ENCODE results near the gene RASL11B.
"Not testable (repeated sequence)": the region's sequence is repeated elsewhere in the genome, so short reads cannot be mapped to it uniquely, and the experiment has no call there.

RASL11B gene, protein sequence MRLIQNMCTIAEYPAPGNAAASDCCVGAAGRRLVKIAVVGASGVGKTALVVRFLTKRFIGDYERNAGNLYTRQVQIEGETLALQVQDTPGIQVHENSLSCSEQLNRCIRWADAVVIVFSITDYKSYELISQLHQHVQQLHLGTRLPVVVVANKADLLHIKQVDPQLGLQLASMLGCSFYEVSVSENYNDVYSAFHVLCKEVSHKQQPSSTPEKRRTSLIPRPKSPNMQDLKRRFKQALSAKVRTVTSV

DNA sequence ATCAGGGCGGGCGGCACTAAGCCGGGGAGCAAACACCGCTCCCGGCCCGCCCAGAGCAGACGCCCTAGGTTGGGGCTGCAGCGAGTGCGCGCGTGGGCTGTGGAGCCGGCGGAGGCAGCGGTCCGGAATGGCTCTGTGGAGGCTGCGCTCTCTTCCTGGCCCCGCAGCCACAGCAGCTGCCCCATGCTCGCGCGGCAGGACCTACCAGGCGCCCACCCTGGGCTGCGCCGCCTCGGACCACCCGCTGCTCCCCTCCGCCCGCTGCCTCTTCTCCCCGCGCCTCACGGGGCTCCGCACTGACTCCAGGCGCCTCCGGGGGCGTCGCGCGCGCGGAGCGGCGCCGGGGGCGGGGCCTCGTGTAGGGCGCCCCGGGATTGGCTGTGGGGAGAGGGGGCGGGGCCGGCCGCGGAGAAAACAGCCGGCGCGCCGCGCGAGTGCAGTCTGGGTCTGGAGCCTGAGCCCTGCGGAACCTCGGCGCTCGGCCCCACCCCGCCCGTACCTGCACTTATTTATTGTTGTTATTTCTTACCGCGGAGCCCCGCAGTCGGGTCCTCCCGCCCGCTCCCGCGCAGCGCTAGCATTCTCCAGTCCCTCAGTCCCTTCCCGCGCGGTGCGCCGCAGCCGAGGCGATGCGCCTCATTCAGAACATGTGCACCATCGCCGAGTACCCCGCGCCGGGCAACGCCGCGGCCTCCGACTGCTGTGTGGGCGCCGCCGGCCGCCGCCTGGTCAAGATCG, at the start of gene RASL11B:
TSS of gene RASL11B (plus strand) at position 439 of the 738 bp plus-strand sequence. CDS start at position 630, 191 bp downstream.
- no peak for DNase-seq

DNA sequence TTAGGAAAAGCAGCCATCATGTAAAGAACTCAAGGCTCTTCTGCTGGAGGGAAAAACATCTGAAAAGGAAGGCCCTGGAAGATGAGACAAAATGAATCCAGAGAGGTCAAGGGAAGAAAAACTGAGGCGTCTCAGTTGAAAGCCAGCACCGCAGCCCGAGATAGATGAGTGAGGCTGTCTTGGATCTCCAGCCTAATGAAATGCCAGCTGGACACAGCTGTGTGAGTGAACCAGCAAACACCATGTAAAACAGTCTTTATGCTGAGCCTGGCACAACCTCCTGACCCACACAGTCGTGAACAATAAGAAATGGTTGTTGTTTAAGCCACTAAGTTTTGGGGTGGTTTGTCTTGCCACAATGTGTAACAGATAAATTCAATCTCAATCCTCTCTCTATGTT, 48.6 kb upstream of the RASL11B start:
- no peak for DNase-seq

DNA sequence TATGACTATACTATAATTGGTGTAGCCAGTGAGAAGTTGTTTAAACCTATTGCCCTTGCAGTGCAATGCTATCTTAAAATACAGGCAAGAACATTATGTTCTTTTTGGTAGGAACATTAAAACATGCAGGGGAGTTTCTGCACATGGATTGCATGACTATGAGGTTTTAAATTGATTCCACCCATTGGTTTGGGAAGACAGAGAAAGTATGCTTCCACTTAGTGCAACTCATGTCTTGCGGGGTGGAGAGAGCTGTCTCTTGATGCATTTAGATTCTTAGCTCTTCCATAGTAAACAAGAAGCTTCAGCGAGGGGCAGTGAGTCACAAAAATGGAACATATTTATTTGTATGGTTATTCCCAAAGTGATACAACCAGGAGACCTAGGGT, 39.5 kb upstream of the RASL11B start:
- no peak for DNase-seq

DNA sequence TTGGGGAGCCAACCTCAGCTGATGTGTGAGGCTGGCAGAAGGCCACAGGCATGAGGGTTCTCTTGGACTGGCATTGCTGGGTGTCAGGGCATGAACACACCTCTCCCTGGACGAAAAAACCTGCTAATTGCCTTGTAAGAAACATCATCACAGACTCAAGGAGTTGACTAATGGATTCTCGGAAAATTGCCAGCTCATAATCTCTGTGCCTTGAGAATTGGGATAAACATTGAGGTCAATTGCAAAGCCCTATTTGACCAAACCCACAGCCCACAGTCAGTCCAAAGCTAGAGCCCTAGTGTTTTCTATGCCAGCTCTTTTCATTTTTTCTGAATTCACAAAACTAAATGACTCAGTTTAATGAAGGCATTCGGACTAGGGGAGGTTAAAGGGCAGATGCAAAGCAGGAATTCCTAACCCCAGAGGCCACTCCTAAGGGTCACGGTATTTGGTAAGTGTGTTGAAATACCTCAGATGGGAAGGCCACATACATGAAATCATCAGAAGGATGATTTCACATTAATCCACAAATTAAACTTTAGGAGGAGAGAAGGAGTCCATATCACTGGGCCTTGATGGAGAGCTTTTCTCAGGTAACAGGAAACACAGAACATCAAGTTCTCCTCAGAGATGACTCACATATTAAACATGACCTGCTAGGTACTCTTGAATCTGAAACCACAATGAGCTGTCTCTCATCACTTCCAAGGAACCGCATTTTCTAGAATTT, 39.0 kb upstream of the RASL11B start:
- no peak for DNase-seq

DNA sequence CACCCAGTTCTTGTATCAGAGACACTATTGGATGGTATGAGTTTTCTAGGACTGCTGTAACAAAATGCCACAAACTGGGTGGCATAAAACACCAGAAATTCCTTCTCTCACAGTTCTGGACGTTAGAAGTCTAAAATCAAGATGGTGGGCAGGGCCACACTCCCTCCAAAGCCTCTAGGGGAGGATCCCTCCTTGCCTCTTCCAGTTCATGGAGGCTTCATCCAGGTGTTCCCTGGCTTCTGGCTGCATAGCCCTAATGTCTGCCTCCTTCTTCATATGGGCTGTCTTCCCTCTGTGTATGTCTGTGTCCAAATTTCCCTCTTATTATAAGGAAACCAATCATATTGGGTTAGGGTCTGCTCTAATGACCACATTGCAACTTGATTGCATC, 38.4 kb upstream of the RASL11B start:
- no peak for DNase-seq

DNA sequence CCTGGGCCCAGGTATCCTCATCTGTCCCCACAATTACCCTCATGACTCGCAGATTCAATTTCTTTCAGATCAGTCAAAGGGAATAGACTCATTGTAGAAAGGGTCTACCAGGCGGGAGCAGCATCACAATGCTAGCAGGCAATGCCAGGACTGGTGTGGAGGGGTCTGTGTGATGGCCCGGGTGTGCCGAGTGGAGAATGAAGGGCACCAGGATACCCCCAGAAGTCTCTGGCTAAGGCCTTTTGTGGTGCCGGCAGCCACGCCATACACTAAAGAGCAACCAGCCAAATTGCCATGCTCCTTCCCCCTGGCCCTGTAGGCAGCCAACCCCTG, 37.9 kb upstream of the RASL11B start:
- DNase-seq: no peak

DNA sequence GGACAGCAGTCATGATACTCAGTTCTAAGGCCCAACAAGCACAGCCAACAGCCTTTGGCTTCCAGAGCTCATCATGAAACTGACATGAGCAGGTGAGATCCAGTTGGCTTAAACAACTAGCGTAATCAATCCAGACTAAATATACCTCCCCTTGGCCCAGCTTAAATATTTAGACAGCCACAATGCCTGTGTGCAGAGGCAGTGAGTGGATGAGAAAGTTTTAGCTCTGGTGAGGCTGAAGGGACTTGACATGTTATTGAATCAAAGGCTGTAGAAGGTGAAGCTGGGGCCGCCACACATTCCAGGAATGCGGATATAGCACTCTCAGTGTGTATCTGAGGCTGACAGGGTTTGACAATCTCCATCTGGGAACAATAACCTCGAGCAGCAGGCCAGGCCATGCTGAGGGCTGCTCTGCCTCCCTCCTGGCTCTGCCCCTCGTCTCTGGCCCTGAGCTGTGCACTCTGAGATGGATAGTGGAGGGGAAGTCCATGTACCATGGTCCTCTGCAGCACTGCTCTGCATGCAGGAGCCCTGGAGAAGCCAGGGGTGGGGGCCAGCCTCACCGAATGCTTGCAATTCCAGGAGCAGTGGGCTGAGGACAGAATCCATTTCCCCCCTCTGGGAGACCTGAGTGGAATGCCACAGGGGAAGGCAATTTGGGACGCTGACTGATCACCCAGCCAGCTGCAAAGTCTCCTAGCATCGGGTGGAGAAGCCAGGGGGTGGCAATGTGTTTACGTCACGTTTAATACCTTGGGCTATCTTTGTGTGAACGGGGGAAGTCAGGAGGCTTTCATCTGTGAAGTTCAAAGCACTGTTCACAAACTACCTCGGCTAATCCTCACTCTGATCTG, 37.3 kb upstream of the RASL11B start:
- no peak for DNase-seq

DNA sequence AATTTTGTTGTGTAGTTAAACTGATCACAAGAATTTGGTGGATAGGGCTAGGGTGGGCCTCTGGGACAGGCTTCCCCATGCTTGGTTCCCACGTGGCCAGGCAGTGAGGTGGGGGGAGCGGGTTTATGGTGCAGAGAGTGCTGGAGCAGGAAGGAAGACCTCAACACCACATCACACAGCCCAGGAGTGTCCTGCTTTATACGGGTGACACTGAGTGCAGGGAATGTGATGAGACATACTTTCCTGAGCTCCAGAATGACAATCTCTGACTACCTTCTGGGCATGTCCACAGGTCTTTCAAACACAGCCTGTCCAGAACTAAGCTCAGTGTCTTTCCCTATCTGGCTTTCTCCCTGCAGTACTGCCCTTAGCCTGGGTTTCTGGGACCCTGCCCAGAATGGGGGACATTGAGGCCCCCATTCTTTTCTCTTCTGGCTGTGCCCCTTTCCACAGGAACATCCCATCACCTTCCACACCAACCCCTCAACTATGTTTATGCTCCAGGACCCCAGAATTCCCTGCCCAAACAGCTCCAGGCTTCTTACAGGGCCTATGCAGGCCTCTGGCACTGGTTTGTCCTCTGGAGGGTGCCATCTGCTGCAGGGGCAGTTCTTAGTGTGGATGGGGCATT, 36.5 kb upstream of the RASL11B start:
- DNase-seq: no peak

DNA sequence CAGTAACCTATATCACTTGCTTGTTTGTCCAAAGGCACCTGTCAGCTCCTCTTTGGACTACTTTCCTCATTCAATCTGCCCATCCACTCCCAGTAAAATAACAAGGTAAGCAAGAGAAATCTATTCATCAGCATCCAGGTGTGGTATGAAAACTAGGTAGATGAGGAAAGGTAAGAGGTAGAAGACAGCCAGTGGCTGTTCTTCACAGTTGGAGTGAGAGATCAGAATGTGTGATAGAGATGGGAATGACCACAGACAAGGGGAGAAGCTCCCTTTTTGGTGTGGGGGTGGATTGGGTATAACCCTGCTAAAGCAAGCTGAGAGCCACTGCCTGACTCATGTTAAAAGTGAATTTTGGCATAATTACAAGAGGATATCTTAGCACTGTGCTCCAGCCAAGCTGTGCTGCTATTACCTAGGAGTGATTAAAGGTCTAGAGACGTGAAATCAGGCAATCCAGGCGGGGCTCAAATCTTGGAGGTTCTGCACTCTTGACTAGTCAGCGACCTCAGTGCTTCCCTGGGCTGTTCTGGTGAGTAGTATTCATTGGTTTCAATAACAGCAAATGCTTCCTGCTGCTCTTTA, 28.1 kb upstream of the RASL11B start:
- DNase-seq: no peak

DNA sequence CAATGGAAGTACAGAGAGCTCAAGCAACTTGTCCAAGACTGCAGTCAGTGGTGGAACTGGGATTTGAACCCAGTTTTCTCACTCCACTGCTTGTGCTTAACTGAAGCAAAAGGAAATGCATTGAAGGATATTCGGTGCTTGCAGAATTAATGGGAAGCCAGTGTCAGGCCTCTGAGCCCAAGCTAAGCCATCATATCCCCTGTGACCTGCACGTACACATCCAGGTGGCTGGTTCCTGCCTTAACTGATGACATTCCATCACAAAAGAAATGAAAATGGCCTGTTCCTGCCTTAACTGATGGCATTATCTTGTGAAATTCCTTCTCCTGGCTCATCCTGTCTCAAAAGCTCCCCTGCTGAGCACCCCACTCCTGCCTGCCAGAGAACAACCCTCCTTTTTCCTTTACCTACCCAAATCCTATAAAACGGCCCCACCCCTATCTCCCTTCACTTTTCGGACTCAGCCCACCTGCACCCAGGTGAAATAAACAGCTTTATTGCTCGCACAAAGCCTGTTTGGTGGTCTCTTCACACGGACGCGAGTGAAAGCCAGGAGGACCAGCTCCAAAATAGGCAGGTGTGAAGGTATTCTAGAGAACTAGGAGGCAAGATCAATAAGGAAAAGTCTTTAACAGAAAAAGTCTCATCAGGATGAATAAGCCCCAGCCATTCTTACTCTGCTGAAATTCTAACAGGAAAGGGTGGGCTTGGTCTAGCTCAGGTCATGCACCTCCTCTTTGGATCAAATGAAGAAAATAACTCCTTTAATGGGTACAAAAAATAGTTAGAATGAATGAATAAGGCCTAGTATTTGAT, 27.3 kb upstream of the RASL11B start:
- not testable (repeated sequence) for DNase-seq

DNA sequence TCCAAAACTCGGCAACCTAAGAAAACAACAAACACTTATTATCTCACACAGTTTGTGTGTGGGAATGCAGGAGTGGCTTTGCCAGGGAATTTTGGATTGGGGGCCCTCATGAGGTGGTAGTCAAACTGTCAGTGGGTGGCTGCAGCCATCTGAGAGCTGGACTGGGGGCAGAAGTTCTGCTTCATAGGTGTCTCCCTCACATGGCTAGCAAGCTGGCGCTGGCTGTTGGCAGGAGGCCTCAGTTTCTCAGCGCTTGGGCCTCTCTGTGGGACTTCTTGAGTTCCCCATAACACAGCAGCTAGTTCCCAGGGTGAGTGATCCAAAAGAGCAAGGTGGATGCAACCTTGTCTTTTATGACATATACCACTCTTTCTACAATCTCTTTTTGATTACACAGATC, 26.0 kb upstream of the RASL11B start:
- DNase-seq: no peak

DNA sequence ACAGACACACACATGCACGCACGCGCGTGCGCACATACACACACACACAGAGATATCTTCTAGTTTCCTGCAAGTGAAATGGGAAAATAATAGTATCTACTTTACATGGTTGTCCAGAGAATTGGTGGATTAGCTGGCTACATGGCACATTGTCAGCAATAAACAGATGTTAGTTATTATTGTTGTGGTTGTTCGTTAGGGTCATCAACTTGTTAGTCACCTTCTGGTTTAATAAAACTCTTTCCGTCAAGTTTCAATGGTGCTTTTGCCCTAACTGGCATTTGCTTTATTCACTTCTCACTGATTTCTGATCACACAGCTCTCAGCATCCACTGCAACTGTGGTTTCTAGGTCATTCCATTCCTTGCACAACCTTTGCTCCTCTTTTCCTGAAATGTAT, 25.4 kb upstream of the RASL11B start:
- DNase-seq: no peak

DNA sequence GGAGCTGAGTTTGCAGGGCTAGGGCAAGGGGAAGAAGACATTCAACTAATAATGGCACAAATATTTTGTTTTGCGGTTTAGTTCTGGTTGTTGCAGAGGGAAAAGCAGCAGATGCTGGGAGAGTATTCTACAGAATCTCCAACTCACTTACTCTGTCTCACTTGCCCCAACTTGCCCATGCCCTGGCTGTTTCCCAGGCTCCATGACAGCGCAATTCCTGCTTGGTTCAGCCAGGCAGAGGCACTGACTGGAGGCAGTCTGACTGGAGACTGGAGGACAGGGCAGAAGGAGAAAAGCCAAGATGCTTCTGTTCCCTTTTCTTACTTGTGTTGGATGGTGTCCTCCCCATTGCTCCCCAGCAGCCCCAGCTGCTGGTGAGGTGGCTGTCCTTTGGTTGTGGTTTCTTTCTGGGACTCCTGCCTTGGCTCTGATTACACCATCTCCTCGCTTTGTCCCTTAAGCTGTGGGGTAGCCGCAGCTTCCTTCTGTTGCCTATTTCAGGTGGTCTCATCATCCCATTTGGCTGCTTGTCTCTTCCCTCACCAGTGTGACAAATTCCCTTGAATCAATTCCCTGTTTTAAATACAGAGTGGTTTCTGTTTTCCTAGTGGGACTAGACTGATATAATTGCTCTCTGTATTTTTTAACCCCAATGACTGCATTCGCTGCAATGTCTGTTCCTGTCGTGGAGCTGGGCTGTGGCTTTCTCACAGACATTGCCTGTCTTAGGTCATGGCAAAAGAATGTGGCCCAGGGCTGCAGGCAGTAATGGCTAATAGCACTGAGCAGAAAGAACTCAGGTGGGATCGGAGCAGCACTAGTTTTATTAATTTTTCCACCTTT, 24.2 kb upstream of the RASL11B start:
- DNase-seq: no peak

DNA sequence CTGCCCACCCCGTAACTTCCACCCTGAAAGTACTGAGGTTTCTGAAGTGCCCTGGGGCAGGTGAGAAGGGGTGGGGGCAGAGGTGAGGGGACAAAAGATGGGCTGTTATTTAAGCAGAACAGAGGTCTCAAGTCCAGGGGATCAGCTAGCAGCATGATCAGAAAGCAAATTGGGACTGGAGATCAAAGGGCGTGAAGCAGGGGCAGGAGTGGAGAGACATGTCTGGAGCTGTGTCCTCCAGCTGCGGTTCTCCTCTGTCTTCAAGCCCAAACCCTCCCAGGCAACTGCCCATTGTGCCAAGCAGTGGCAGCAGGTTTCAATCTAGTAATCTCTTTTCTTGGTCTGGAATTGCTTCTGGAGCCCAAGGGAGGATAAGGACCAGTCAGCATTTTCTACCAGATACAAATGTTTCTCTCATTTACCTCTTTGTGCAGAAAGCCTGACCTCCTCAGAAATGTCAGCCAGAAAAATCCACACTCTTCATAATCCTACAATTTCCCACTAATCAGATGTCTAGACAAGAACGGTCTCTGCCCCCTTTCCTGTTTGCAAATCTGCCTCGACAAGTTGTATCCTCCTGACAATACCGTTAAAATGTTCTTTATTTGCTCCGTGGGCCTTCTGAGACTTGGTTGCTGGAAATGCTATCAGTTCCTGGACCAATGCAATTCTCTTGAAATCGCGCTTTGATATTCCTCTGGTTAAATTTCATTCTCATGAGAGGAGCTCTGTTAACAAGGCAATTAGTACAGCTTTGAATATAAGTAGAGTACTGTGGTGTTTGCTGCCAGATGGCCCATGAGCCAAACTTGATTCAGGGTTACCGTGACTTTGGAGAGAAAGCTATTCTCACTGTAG, 23.2 kb upstream of the RASL11B start:
- DNase-seq: no peak

DNA sequence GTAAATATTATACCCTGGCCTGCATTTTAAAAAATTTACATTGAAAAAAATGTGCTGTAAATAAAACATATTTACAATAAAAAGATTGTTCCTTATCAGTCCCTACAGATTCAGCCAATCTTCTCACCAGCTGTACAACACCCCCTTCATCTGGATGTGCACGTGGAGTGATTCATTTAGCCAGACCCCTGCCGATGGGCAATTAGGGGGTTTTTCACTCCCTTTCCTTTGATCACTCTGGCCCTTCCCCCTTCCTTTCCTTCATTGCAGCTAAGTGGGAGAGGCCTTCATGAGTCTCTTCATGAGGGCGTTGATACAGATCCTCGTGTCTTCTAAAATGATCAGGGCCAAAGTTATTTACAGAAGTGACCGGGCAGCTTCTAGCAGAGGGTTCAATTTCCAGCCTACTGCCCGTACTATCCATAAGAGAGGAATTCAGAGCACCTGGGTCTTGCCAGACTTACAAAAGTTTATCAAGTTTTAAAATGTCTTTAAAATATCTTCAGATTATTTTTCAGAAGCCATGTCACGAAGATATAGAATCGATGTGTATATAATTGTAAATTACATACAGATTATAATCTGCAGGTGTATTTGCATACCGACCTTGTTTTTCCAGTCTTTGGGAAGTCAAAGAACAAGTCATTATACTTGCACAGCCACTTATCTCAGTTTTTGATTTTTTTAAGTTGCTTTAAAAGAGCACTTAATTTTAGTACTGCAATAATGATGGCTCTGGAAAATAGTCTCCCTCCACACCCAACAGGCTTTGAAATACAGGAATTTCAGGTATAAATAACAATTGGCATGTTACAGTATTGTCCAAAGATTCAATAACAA, 21.4 kb upstream of the RASL11B start:
- DNase-seq: no peak

DNA sequence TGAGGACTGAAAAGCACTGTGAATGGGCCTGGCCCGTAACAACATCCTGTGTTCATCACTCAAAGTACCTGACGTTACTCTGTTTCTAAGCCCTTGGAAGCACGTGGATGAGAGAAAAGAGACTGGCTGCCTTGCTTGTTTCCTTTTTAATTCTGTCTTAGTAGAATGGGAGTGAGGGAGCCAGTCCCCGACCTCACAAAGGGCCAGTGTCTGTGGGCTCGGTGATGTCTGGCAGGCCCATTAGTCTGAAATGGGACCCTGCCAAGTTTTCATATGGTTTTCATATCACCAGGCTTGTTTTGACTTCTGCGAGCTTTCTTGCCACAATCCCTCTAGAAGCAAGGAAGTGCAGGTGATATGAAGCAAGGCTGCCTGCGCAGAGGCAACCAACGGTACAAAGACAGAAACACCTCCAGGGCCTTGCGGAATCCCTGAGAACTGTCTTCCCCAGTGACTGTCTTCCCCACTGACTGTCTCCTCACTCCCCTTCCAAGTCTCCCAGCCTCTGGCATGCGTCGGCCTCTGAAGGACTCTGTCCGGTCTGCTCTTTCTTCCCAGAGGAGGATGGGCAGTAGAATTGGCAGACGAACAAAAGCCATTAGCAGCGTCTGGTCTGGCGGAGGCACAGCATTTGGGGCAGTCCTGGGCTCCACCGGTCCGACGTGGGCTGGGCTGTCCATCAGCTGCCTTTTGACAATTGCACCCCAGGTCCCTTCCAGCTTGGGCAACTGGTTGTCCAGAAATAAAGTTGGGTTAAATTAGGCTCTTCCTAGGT, 20.2 kb upstream of the RASL11B start:
- no peak for DNase-seq

DNA sequence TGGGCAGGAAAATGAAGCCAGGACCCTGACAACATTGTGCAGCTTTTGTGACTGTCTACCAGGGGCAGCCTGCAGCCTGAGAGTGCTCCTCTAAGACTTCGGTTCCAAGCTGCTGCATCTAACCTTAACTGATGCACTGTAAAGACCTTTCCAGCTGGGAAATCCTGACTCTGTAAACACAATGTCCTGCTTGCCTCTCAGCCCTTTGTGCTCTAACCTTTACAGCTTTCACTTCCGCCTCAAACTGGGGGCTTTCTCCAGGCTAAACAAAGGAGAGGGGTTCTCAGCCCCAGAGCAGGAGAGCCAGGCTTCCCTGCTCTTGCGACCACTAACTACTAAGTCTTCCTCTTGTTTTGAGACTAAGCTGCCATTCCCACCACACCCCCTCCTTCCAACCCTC, 19.3 kb upstream of the RASL11B start:
- DNase-seq: no peak

DNA sequence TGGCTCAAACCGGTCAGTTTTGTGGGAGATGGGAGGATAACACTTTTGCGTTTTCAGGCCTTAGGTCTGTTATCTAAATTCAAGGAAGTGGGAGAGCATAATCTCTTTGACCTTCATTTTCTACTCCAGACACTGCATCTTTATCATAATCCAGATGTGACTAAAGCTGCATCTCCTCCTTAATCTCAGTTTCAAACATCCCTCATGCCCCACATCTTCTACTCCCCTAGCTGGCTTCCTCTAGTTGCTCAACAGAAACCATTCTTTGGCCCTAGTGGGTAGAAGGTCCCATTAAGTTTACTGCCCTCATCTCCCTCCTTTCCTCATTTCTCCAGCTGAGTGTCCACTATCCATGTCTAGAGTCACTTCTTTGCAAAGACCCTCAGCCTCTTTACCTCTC, 18.8 kb upstream of the RASL11B start:
- no peak for DNase-seq

Data from NCI-H187 treated with DMSO at 0.1 percent for 48 hours (cell line).